ENCODE measurements around the gene BACE2. TPM values are rescaled to one million over a fixed set of nuclear protein-coding genes. Genes with fewer than 3 reads are reported as not detected.

The BACE2 gene
- total and polyA plus RNA-seq, 2 donors (not counting 3 experiments of a cell fraction or from before 2014, with no cell fraction given) = 113 to 184 TPM

DNA sequence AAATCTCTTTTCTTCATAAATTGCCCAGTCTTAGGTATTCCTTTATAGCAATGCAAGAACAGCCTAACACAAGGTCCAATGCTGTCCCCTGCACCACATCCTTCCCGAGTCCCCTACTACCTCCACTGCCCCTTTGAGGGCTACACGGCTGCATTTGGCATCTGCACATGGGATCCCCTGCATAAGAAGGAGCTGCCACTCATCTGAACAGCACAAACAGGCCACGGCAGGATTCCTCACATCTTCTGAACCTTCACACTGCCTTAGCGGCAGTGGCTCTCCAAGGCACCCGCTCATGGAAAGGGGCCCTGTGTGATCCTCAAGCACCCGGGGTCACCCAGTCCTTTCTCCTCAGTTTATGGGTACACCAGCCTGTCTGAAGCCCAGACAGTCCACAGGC, 29.2 kb upstream of the BACE2 start:
- ChIA-PET CTCF (no interaction called here), POLR2A (no interaction called here)
- no peak for DNase-seq (ENCODE audit: low read depth, low spot score)
- TF ChIP-seq MYC (IDR thresholded peaks at IDR 0.05; ENCODE audit: low read depth, low read length) (no peak), GATA2 (IDR thresholded peaks at IDR 0.05; ENCODE audit: insufficient read depth, insufficient read length, low read depth, low read length) (no peak), POLR2AphosphoS5 (IDR thresholded peaks at IDR 0.05; ENCODE audit: insufficient read depth, low read depth, low read length) (no peak), JUN (IDR thresholded peaks at IDR 0.05; ENCODE audit: borderline replicate concordance, insufficient read depth, insufficient read length, low read depth) (no peak)
- intact Hi-C loops (cut with micrococcal nuclease) (no loop called here), dilution Hi-C loops (cut with MboI; ENCODE audit: extremely low pct_ligation_motif_present, low sequenced_read_pairs) (no loop called here)
- BruUV-seq (replicated peaks) = no TSS peak
- Histone ChIP-seq H3K4me3 (replicated peaks in 1 of 3; ENCODE audit: insufficient read depth in 1 of 3, low read depth in 1 of 3, low read length in 3 of 3) (no peak overlapping the region), H4K20me1 (replicated peaks; ENCODE audit: control insufficient read depth, extremely low read depth, insufficient read depth, low read length) (no peaks in the 10 kb centered on the region), H3K79me2 (ENCODE audit: control insufficient read depth, insufficient read depth, low read length) (no peaks in the 10 kb centered on the region), H3K9me1 (replicated peaks; ENCODE audit: control insufficient read depth, extremely low read depth, insufficient read depth, low read length) (no peaks in the 10 kb centered on the region), H3K4me2 (ENCODE audit: insufficient read depth, low read length) (no peak overlapping the region), H2AFZ (ENCODE audit: low read depth, low read length) (no peak overlapping the region), H3K9me3 (replicated peaks; ENCODE audit: control insufficient read depth, insufficient read depth, low read length) (no peaks in the 10 kb centered on the region), H3K27ac (ENCODE audit: insufficient read depth, low read depth, low read length) (no peak overlapping the region), H3K27me3 (ENCODE audit: control insufficient read depth in 2 of 2, insufficient read depth in 2 of 2, low read length in 2 of 2) (no peaks in the 10 kb centered on the region), H3K36me3 (ENCODE audit: control insufficient read depth in 2 of 2, extremely low read depth in 1 of 2, insufficient read depth in 2 of 2, low read length in 2 of 2) (no peaks in the 10 kb centered on the region), H3K4me1 (ENCODE audit: control insufficient read depth, extremely low read depth, insufficient read depth, low read length) (no peaks in the 10 kb centered on the region), H3K9ac (replicated peaks; ENCODE audit: extremely low read depth, insufficient read depth, low read length) (no peak overlapping the region)
- FAIRE-seq = no peak

DNA sequence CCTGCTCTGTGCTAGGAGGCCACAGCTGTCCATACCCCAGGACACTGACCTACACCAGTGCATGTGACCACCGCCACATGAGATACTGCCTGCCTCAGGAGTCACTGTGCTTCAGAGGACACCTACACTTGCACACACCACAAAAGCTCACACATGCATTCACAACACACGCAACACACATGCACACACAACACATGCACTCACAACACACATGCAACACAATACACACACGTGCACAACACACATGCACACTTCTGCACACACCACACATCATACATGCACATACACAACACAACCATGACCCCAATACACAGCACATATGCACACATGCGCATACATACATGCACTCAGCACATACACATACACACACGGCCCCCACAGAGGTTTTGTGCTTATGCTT, 28.7 kb upstream of the BACE2 start:
- Histone ChIP-seq H4K20me1 (replicated peaks; ENCODE audit: control insufficient read depth, extremely low read depth, insufficient read depth, low read length) (no peaks in the 10 kb centered on the region), H3K27ac (ENCODE audit: insufficient read depth, low read depth, low read length) (no peak overlapping the region), H2AFZ (ENCODE audit: low read depth, low read length) (no peak overlapping the region), H3K4me2 (ENCODE audit: insufficient read depth, low read length) (no peak overlapping the region), H3K4me1 (ENCODE audit: control insufficient read depth, extremely low read depth, insufficient read depth, low read length) (no peaks in the 10 kb centered on the region), H3K36me3 (ENCODE audit: control insufficient read depth in 2 of 2, extremely low read depth in 1 of 2, insufficient read depth in 2 of 2, low read length in 2 of 2) (no peaks in the 10 kb centered on the region), H3K9ac (replicated peaks; ENCODE audit: extremely low read depth, insufficient read depth, low read length) (no peak overlapping the region), H3K79me2 (ENCODE audit: control insufficient read depth, insufficient read depth, low read length) (no peaks in the 10 kb centered on the region), H3K27me3 (ENCODE audit: control insufficient read depth in 2 of 2, insufficient read depth in 2 of 2, low read length in 2 of 2) (no peaks in the 10 kb centered on the region), H3K9me3 (replicated peaks; ENCODE audit: control insufficient read depth, insufficient read depth, low read length) (no peaks in the 10 kb centered on the region), H3K4me3 (replicated peaks in 1 of 3; ENCODE audit: insufficient read depth in 1 of 3, low read depth in 1 of 3, low read length in 3 of 3) (no peak overlapping the region), H3K9me1 (replicated peaks; ENCODE audit: control insufficient read depth, extremely low read depth, insufficient read depth, low read length) (no peaks in the 10 kb centered on the region)
- ChIA-PET POLR2A (no interaction called here), CTCF (no interaction called here)
- FAIRE-seq (no peak), DNase-seq (ENCODE audit: low read depth, low spot score) (no peak)
- TF ChIP-seq MYC (IDR thresholded peaks at IDR 0.05; ENCODE audit: low read depth, low read length) = no peak
- no peak for TF ChIP-seq POLR2A (IDR thresholded peaks at IDR 0.05; ENCODE audit: low read depth, low read length)
- TF ChIP-seq GATA2 (IDR thresholded peaks at IDR 0.05; ENCODE audit: insufficient read depth, insufficient read length, low read depth, low read length) = no peak
- TF ChIP-seq POLR2AphosphoS5 (IDR thresholded peaks at IDR 0.05; ENCODE audit: insufficient read depth, low read depth, low read length) = no peak
- TF ChIP-seq EZH2 (IDR thresholded peaks at IDR 0.05; ENCODE audit: borderline replicate concordance, low read depth, low read length, severe bottlenecking) = no peak
- TF ChIP-seq, protein P1, sequence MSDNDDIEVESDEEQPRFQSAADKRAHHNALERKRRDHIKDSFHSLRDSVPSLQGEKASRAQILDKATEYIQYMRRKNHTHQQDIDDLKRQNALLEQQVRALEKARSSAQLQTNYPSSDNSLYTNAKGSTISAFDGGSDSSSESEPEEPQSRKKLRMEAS (IDR thresholded peaks at IDR 0.05; ENCODE audit: insufficient read depth, insufficient read length) = no peak
- TF ChIP-seq JUN (IDR thresholded peaks at IDR 0.05; ENCODE audit: borderline replicate concordance, insufficient read depth, insufficient read length, low read depth) = no peak
- TF ChIP-seq FOS (IDR thresholded peaks at IDR 0.05; ENCODE audit: borderline replicate concordance, insufficient read depth, low read length) = no peak
- TF ChIP-seq, protein P2, sequence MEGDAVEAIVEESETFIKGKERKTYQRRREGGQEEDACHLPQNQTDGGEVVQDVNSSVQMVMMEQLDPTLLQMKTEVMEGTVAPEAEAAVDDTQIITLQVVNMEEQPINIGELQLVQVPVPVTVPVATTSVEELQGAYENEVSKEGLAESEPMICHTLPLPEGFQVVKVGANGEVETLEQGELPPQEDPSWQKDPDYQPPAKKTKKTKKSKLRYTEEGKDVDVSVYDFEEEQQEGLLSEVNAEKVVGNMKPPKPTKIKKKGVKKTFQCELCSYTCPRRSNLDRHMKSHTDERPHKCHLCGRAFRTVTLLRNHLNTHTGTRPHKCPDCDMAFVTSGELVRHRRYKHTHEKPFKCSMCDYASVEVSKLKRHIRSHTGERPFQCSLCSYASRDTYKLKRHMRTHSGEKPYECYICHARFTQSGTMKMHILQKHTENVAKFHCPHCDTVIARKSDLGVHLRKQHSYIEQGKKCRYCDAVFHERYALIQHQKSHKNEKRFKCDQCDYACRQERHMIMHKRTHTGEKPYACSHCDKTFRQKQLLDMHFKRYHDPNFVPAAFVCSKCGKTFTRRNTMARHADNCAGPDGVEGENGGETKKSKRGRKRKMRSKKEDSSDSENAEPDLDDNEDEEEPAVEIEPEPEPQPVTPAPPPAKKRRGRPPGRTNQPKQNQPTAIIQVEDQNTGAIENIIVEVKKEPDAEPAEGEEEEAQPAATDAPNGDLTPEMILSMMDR (IDR thresholded peaks at IDR 0.05; ENCODE audit: extremely low read depth in 1 of 2, insufficient read depth in 1 of 2, low read depth in 1 of 2, low read length in 2 of 2) = no peak
- no TSS peak for BruUV-seq (replicated peaks)
- intact Hi-C loops (cut with micrococcal nuclease) = no loop called here
- dilution Hi-C loops (cut with MboI; ENCODE audit: extremely low pct_ligation_motif_present, low sequenced_read_pairs) = no loop called here
